HG03039 (cell line): ENCODE measurements around the gene PCAT6.
"Not testable (repeated sequence)": the region's sequence is repeated elsewhere in the genome, so short reads cannot be mapped to it uniquely, and the experiment has no call there.

ENCODE experiments used
- ATAC-seq: cut with Tn5 transposase; IDR thresholded peaks from one replicate; pipeline ENCODE4 v1.9.1; 2021; ENCODE audit warnings: mild to moderate bottlenecking, moderate library complexity; ENCODE audit not compliant: unreplicated experiment

Gene PCAT6

GRCh38 chr1:202810615-202811295 lies at the start of gene PCAT6:
TSS of gene PCAT6 (plus strand) at chr1:202810954.
- peak; percentile 73 for ATAC-seq

DNA sequence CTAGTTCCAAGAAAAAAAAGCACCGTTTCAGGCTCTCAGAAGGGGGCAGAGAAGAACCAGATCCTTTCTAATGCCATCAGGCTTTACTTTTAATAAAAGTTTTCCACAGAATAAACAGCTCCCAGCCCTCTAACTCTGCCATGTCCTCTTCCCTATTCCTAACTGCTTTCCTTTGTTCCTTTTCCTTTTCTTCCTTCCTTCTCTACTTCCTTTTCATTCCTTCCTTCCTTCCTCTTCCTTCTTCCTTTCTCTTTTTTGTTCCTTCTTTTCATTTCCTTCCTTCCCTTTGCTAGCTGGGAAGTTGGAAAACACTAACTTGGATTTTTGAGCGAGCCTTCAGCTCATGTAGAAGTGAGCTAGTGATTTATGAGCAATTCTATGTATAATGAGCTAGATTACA lies 48.7 kb upstream of the PCAT6 start:
- ATAC-seq, result no peak

- ATAC-seq, result no peak
Observed at GRCh38 chr1:202765721-202766120, 45.0 kb upstream of the PCAT6 start.

DNA sequence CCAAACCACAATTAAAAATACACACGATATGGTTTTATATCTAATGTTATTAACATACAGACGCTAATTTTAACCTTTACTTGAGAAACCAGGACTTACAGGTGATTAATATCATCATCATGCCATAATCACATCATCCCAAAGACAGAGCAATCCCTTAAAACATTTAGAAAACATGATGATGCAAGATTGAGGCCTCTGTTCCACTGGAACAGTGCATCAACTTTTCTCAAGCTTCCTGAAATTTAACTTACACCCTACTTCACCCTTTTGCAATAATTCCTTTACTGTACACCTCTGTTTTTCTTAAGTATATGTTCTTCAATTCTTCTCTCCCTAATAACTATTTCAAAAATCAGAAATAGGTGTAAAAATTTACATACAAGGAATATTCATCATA lies 40.6 kb upstream of the PCAT6 start:
- no peak for ATAC-seq

- ATAC-seq, result no peak
Observed at GRCh38 chr1:202781180-202781579, 29.6 kb upstream of the PCAT6 start.

- ATAC-seq, result no peak
Observed at GRCh38 chr1:202786804-202787203, 23.9 kb upstream of the PCAT6 start.

DNA sequence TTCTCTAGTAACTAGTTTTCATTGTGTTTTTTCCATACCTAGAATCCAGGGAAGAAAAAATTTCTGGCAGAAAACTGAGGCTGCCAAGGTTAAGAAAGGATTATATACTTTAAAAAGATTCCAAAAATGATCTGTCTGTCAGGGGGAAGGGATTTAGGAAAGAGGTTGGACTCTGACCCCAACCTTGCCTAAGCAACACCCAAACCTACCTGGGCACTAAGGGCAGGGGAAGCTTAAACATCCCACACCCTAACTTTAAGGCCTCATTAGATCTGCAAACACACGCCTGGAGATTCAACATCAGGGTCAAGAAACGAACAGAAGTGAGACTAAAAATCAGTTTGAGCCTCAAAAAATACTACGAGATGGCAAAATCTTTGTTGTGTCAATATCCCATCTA lies 22.0 kb upstream of the PCAT6 start:
- no peak for ATAC-seq

DNA sequence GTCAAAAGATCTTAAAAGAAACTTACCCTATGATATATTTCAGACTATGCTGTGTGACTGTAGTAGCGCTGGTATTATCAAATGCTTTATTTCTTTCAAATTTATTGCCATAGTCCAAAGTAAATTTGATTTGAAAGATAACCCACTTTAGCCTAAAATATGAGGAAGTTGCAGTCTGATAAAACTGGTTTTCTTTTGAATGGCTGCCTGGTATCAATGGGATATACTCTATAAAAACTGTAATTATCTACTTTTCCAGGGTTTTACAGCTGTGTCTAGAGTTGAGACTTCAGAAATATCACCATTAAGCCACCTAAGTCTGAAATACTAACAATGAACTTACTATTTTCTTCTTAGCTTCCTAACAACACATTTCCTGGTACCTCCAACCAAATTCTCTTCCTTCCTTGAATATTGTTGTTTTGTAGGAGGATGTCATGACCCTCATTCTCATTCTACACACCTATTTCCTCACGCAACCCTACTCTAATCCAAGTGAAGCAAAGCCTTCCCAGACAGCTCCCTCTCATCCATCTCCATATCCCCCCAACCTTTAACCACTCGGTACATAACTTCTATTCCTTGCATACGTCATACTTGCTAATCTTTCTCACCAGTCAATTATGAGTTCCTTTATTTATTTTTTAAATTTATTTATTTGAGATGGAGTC lies 19.5 kb upstream of the PCAT6 start:
- ATAC-seq, result no peak

- no peak for ATAC-seq
Observed at GRCh38 chr1:202794051-202794740, 16.6 kb upstream of the PCAT6 start.

GRCh38 chr1:202794931-202795330 lies 15.8 kb upstream of the PCAT6 start:
- not testable (repeated sequence) for ATAC-seq

GRCh38 chr1:202796670-202797069 lies 14.1 kb upstream of the PCAT6 start:
- ATAC-seq, result no peak

GRCh38 chr1:202798260-202798659 lies 12.5 kb upstream of the PCAT6 start:
- ATAC-seq, result no peak

DNA sequence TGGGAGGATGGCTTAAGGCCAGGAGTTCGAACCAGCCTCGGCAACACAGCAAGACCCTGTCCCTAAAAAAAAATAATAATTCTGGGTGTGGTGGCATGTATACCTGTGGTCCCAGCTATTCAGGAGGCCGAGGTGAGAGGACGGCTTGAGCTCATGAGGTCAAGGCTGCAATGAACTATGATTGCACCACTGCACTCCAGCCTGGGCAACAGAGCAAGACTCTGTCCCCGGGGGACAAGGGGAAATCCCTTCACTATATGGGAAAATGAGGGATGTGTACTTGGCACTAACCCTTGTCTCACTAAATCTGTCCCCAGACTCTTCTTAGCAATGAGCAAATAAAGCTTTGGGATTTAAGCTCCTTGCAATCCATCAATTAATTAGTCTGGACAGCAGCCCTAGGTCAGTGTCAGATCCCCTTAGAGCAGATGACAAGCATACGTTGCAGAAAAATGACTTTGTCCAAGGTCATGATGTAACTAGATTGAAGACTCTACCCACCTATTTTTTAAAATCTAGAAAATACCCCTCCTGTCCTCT lies 11.9 kb upstream of the PCAT6 start:
- no peak for ATAC-seq

DNA sequence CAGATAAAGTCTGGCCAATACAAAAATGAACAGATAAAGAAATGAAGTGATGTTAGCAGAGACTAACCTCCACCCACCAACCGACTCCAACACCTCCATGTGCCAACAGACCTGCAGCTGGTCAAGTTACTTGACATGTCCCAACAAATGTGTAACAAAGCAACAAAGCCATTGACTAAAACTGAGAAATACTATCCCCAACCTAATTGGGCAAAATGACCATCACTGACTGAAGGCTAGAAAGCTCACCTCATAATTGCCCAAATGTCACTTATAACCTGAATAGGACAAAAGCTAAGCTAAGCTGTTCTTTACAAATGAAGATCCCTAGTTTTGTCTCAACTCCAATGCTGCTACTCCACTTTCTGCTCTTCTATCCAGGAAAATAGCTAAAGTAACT lies 10.0 kb upstream of the PCAT6 start:
- ATAC-seq, result no peak

DNA sequence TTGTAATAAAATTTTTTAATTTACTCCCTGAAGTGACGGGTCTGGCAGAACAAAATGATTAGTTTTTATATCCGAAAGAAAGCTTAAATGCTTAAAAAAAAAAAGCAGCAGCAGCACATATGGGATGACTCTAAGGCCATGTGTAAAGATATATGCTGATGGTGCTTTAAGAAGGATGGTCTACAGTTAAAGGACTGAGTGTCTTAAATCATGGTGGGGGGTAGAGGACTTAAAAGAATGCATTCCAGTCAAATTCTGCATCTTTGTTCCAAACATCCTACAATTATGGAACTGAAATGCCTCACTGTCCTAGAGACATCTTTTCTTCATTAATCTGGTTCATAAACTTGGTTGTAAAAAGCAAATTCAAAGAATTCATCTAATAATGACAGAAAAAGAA lies 9.6 kb upstream of the PCAT6 start:
- ATAC-seq, result no peak

- no peak for ATAC-seq
Observed at GRCh38 chr1:202802034-202802433, 8.7 kb upstream of the PCAT6 start.

GRCh38 chr1:202802998-202803932 lies 7.5 kb upstream of the PCAT6 start:
- ATAC-seq, result no peak

- ATAC-seq, result no peak
Observed at GRCh38 chr1:202804126-202804525, 6.6 kb upstream of the PCAT6 start.

DNA sequence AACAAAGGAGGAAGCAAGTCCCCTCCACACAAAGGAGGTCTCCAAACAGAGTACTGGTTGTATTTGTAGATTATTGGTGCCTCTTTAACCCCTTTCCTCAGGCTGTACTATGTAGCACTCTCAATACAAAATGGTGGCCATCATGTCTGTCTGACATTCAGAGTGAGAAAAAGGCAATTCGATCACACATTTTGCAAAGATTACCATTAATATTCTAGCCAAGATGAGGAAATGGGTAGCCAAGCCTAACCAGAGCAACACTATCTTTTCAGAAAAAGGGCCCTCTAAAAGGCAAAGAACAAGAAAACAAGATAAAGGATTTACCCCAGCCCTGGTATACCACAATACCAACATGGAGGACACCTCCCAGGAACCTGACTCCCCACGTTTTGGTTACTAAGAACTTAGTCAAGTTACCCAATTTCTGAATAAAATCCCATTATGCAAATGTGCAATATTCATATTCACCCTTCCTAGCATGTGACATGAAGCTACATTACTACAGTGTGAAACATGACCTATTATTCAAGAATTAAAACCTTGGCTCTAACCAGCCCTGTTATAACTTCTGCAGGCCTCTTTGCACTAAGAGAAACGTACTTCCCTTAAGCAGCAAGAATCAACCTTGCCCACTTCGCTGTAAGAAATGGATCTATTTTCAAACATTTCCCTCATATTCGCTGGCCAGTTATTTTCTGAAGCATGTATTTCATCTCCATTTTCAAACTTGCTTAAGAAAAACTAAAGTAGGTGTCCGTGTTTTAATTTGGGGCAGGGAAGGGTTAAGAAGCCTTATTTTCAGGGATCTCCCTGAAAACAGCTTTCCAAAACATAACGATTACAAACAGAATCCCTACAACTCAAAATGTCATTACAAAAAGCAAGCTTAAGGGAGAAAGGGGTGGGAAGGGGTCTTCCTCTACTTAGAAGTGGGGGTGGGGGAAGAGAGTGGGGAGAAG lies 4.6 kb upstream of the PCAT6 start:
- no peak for ATAC-seq
